Muscle layer of duodenum (tissue), 2 donors: Measurements from ENCODE around the gene POLA1.

ENCODE experiments used
- H3K27ac ChIP-seq: one replicate; pipeline ENCODE4 v1.7.0; 2013; ENCODE audit warnings: mild to moderate bottlenecking, low read length
- H3K27me3 ChIP-seq: one replicate; pipeline ENCODE4 v1.7.0; 2013; ENCODE audit warnings: low read depth, mild to moderate bottlenecking, control low read depth, low read length
- H3K36me3 ChIP-seq, 2 donors: one replicate each; pipeline ENCODE4 v1.7.0; 2013; ENCODE audit warnings: low read length in 2 of 2, control low read depth in 1 of 2, mild to moderate bottlenecking in 1 of 2; ENCODE audit not compliant: insufficient read depth in 2 of 2, control insufficient read depth in 1 of 2
- H3K4me1 ChIP-seq, 2 donors: one replicate each; pipeline ENCODE4 v1.7.0; 2013; ENCODE audit warnings: low read length in 2 of 2, mild to moderate bottlenecking in 2 of 2, control low read depth in 1 of 2, moderate library complexity in 1 of 2; ENCODE audit not compliant: insufficient read depth in 2 of 2, control insufficient read depth in 1 of 2
- H3K4me3 ChIP-seq, 2 donors: one replicate each; pipeline ENCODE4 v1.7.0; 2013; ENCODE audit warnings: low read length in 2 of 2, low read depth in 1 of 2, mild to moderate bottlenecking in 1 of 2
- H3K9me3 ChIP-seq, 2 donors: one replicate each; pipeline ENCODE4 v1.7.0; 2013; ENCODE audit warnings: low read length in 2 of 2, control low read depth in 1 of 2, mild to moderate bottlenecking in 1 of 2; ENCODE audit not compliant: control insufficient read depth in 1 of 2
- donor health status: healthy.

POLA1 gene

GRCh38 chrX:25020905-25021449 lies 327.3 kb downstream of the POLA1 start:
- no peak overlapping the region for H3K4me3 ChIP-seq

GRCh38 chrX:25022499-25023325 lies 329.0 kb downstream of the POLA1 start:
- peaks cover 0 to 5% of the 10 kb centered on the region in 2 donors for H3K4me1 ChIP-seq
- H3K4me3 ChIP-seq: no peak overlapping the region
- no peaks in the 10 kb centered on the region for H3K36me3 ChIP-seq
- no peaks in the 10 kb centered on the region for H3K9me3 ChIP-seq
- peaks cover 26% of the 10 kb centered on the region for H3K27me3 ChIP-seq
- H3K27ac ChIP-seq: no peak overlapping the region

More at GRCh38 chrX:25020905-25021449, 327.3 kb downstream of the POLA1 start:
- Histone ChIP-seq H3K27me3 (peaks cover 39% of the 10 kb centered on the region), H3K4me1 (peaks cover 0 to 10% of the 10 kb centered on the region in 2 donors), H3K36me3 (no peaks in the 10 kb centered on the region), H3K27ac (no peak overlapping the region), H3K9me3 (no peaks in the 10 kb centered on the region)

- H3K9me3 ChIP-seq: no peaks in the 10 kb centered on the region
- H3K4me1 ChIP-seq: peaks cover 0 to 5% of the 10 kb centered on the region in 2 donors
- H3K27ac ChIP-seq: no peak overlapping the region
- H3K36me3 ChIP-seq: no peaks in the 10 kb centered on the region
- no peak overlapping the region for H3K4me3 ChIP-seq
- peaks cover 22% of the 10 kb centered on the region for H3K27me3 ChIP-seq
These were observed 330.2 kb downstream of the POLA1 start for GRCh38 chrX:25023908-25024307.

- no peak overlapping the region for H3K4me3 ChIP-seq
- no peak overlapping the region for H3K27ac ChIP-seq
- H3K36me3 ChIP-seq: no peaks in the 10 kb centered on the region
- H3K27me3 ChIP-seq: peaks cover 11% of the 10 kb centered on the region
- no peaks in the 10 kb centered on the region for H3K9me3 ChIP-seq
- H3K4me1 ChIP-seq: no peaks in the 10 kb centered on the region
These were observed 331.9 kb downstream of the POLA1 start for GRCh38 chrX:25025615-25026014.

- peaks cover 4% of the 10 kb centered on the region for H3K27me3 ChIP-seq
- no peaks in the 10 kb centered on the region for H3K9me3 ChIP-seq
- H3K4me1 ChIP-seq: no peaks in the 10 kb centered on the region
- H3K27ac ChIP-seq: no peak overlapping the region
- no peak overlapping the region for H3K4me3 ChIP-seq
- H3K36me3 ChIP-seq: no peaks in the 10 kb centered on the region
These were observed 332.9 kb downstream of the POLA1 start for GRCh38 chrX:25026576-25026975.

GRCh38 chrX:25028726-25029125 lies 335.0 kb downstream of the POLA1 start:
- Histone ChIP-seq H3K27ac (no peak overlapping the region), H3K36me3 (no peaks in the 10 kb centered on the region), H3K9me3 (no peaks in the 10 kb centered on the region), H3K4me3 (no peak overlapping the region), H3K27me3 (no peaks in the 10 kb centered on the region), H3K4me1 (no peaks in the 10 kb centered on the region)

GRCh38 chrX:25029288-25029825 lies 335.6 kb downstream of the POLA1 start:
- H3K27me3 ChIP-seq: no peaks in the 10 kb centered on the region

GRCh38 chrX:25034889-25035288 lies 341.2 kb downstream of the POLA1 start:
- H3K4me1 ChIP-seq: no peaks in the 10 kb centered on the region
- H3K9me3 ChIP-seq: no peaks in the 10 kb centered on the region
- no peak overlapping the region for H3K27ac ChIP-seq
- no peaks in the 10 kb centered on the region for H3K27me3 ChIP-seq
- no peaks in the 10 kb centered on the region for H3K36me3 ChIP-seq
- H3K4me3 ChIP-seq: no peak overlapping the region

More at GRCh38 chrX:25029288-25029825, 335.6 kb downstream of the POLA1 start:
- H3K27ac ChIP-seq: no peak overlapping the region
- no peaks in the 10 kb centered on the region for H3K36me3 ChIP-seq
- H3K4me1 ChIP-seq: no peaks in the 10 kb centered on the region
- no peaks in the 10 kb centered on the region for H3K9me3 ChIP-seq
- H3K4me3 ChIP-seq: no peak overlapping the region

GRCh38 chrX:25039036-25039435 lies 345.3 kb downstream of the POLA1 start:
- no peak overlapping the region for H3K4me3 ChIP-seq
- H3K9me3 ChIP-seq: no peaks in the 10 kb centered on the region
- H3K36me3 ChIP-seq: no peaks in the 10 kb centered on the region
- H3K27me3 ChIP-seq: no peaks in the 10 kb centered on the region
- no peaks in the 10 kb centered on the region for H3K4me1 ChIP-seq
- H3K27ac ChIP-seq: no peak overlapping the region

- Histone ChIP-seq H3K9me3 (no peaks in the 10 kb centered on the region), H3K27ac (no peak overlapping the region), H3K4me3 (no peak overlapping the region), H3K4me1 (no peaks in the 10 kb centered on the region), H3K36me3 (no peaks in the 10 kb centered on the region), H3K27me3 (no peaks in the 10 kb centered on the region)
These were observed 349.5 kb downstream of the POLA1 start for GRCh38 chrX:25043192-25043591.
